Mesendoderm (in vitro differentiated cells): Measurements from ENCODE around the gene RPL32.

Source experiments
- DNase-seq: peaks from one replicate; pipeline ENCODE4 v3.0.0; 2013
- H2AK5ac ChIP-seq: 2 replicates; pipeline ENCODE4 v1.6.1; 2013; ENCODE audit warnings: low read length, inconsistent platforms
- H2BK120ac ChIP-seq: 2 replicates; pipeline ENCODE4 v1.6.1; 2013; ENCODE audit warnings: low read depth, mild to moderate bottlenecking, low read length, moderate library complexity, mixed read lengths
- H2BK15ac ChIP-seq: replicated peaks from 2 replicates; pipeline ENCODE4 v1.6.1; 2013; ENCODE audit warnings: low read depth, mild to moderate bottlenecking, moderate library complexity
- H2BK5ac ChIP-seq: 2 replicates; pipeline ENCODE4 v1.6.1; 2013; ENCODE audit warnings: low read length, inconsistent platforms
- H3K18ac ChIP-seq: 2 replicates; pipeline ENCODE4 v1.6.1; 2013; ENCODE audit warnings: mild to moderate bottlenecking, low read length, mixed read lengths
- H3K23ac ChIP-seq: one replicate; pipeline ENCODE4 v1.6.1; 2013; ENCODE audit warnings: low read length
- H3K27ac ChIP-seq: 2 replicates; pipeline ENCODE4 v1.5.1; 2013; ENCODE audit warnings: low read depth, mild to moderate bottlenecking, inconsistent platforms, low read length, moderate library complexity
- H3K27me3 ChIP-seq: 2 replicates; pipeline ENCODE4 v1.6.1; 2013; ENCODE audit warnings: low read length, control low read depth, mild to moderate bottlenecking, inconsistent platforms; ENCODE audit not compliant: insufficient read depth, poor library complexity
- H3K36me3 ChIP-seq: 2 replicates; pipeline ENCODE4 v1.6.1; 2013; ENCODE audit warnings: low read length, inconsistent platforms; ENCODE audit not compliant: control insufficient read depth, insufficient read depth
- H3K4ac ChIP-seq: one replicate; pipeline ENCODE4 v1.6.1; 2013; ENCODE audit warnings: low read depth, mild to moderate bottlenecking, low read length, moderate library complexity
- H3K4me1 ChIP-seq: 2 replicates; pipeline ENCODE4 v1.6.1; 2013; ENCODE audit warnings: low read depth, low read length, inconsistent platforms; ENCODE audit not compliant: control insufficient read depth
- H3K4me2 ChIP-seq: 2 replicates; pipeline ENCODE4 v1.6.1; 2013; ENCODE audit warnings: low read length
- H3K4me3 ChIP-seq: 2 replicates; pipeline ENCODE4 v1.5.1; 2013; ENCODE audit warnings: mild to moderate bottlenecking, low read length
- H3K56ac ChIP-seq: one replicate; pipeline ENCODE4 v1.6.1; 2013; ENCODE audit warnings: low read length
- H3K79me1 ChIP-seq: 2 replicates; pipeline ENCODE4 v1.6.1; 2013; ENCODE audit warnings: low read length, inconsistent platforms
- H3K79me2 ChIP-seq: 2 replicates; pipeline ENCODE4 v1.6.1; 2013; ENCODE audit warnings: mild to moderate bottlenecking, low read length; ENCODE audit not compliant: control insufficient read depth, insufficient read depth
- H3K9ac ChIP-seq: 2 replicates; pipeline ENCODE4 v1.6.1; 2013; ENCODE audit warnings: low read length, inconsistent platforms
- H4K5ac ChIP-seq: one replicate; pipeline ENCODE4 v1.6.1; 2013; ENCODE audit warnings: low read length
- H4K8ac ChIP-seq: one replicate; pipeline ENCODE4 v1.6.1; 2013; ENCODE audit warnings: low read depth, mild to moderate bottlenecking, control low read depth, low read length, moderate library complexity
- WGBS: extraction: QIAGEN DNeasy Blood & Tissue Kit; methylation state at CpG from one replicate; pipeline ENCODE4 v1.1.7; 2013; ENCODE audit warnings: low lambda C conversion rate, missing lambda C conversion rate; ENCODE audit not compliant: insufficient coverage; ENCODE audit errors: extremely low coverage; 5-methylcytosine and 5-hydroxymethylcytosine counted together

Gene RPL32

GRCh38 chr3:12870942-12871341 is 29.6 kb upstream of the RPL32 start:
- Histone ChIP-seq H3K27me3 (no peaks in the 10 kb centered on the region), H3K27ac (no peak overlapping the region), H2AK5ac (no peak overlapping the region), H3K4me3 (no peak overlapping the region), H3K4ac (no peak overlapping the region), H2BK120ac (no peak overlapping the region), H3K36me3 (no peaks in the 10 kb centered on the region), H3K79me2 (no peaks in the 10 kb centered on the region), H3K23ac (no peak overlapping the region), H4K5ac (no peak overlapping the region), H3K18ac (no peak overlapping the region), H2BK15ac (no peak overlapping the region), H3K79me1 (no peaks in the 10 kb centered on the region), H4K8ac (no peak overlapping the region), H3K56ac (no peak overlapping the region), H3K9ac (no peak overlapping the region), H3K4me1 (no peaks in the 10 kb centered on the region), H2BK5ac (no peak overlapping the region), H3K4me2 (no peak overlapping the region)
- no CpG with 5 or more reads among the region's 9 CpGs for WGBS
- DNase-seq, result no peak

- Histone ChIP-seq H2AK5ac (no peak overlapping the region), H4K8ac (no peak overlapping the region), H2BK15ac (no peak overlapping the region), H3K79me2 (no peaks in the 10 kb centered on the region), H3K56ac (peak overlapping the region; percentile 84), H3K4me1 (no peaks in the 10 kb centered on the region), H2BK120ac (no peak overlapping the region), H3K27me3 (no peaks in the 10 kb centered on the region), H3K4me2 (peak overlapping the region; percentile 78), H3K27ac (no peak overlapping the region), H3K36me3 (no peaks in the 10 kb centered on the region), H3K4ac (no peak overlapping the region), H3K79me1 (no peaks in the 10 kb centered on the region), H3K9ac (peak overlapping the region; percentile 67), H4K5ac (no peak overlapping the region), H3K4me3 (peak overlapping the region; percentile 23), H3K18ac (no peak overlapping the region), H2BK5ac (no peak overlapping the region), H3K23ac (no peak overlapping the region)
- WGBS, result no CpG with 5 or more reads among the region's 28 CpGs
- DNase-seq, result peak; percentile 66
Observed at GRCh38 chr3:12869035-12869621, 27.8 kb upstream of the RPL32 start.

GRCh38 chr3:12868039-12869034 is 27.0 kb upstream of the RPL32 start:
- no peaks in the 10 kb centered on the region for H3K27me3 ChIP-seq
- H3K4ac ChIP-seq, result no peak overlapping the region
- H3K56ac ChIP-seq, result peak overlapping the region; percentile 84
- peak overlapping the region; percentile 23 for H3K4me3 ChIP-seq
- H2BK120ac ChIP-seq, result no peak overlapping the region
- no peak overlapping the region for H2BK15ac ChIP-seq
- H3K9ac ChIP-seq, result peak overlapping the region; percentile 67
- no peaks in the 10 kb centered on the region for H3K79me1 ChIP-seq
- H3K4me2 ChIP-seq, result peak overlapping the region; percentile 78
- H3K79me2 ChIP-seq, result no peaks in the 10 kb centered on the region
- no peak overlapping the region for H4K5ac ChIP-seq
- H3K4me1 ChIP-seq, result no peaks in the 10 kb centered on the region
- no peak overlapping the region for H4K8ac ChIP-seq
- no peaks in the 10 kb centered on the region for H3K36me3 ChIP-seq
- H3K23ac ChIP-seq, result no peak overlapping the region
- peak; percentile 91 for DNase-seq
- H2AK5ac ChIP-seq, result no peak overlapping the region
- WGBS, result no CpG with 5 or more reads among the region's 45 CpGs
- no peak overlapping the region for H3K27ac ChIP-seq
- H3K18ac ChIP-seq, result no peak overlapping the region
- H2BK5ac ChIP-seq, result no peak overlapping the region

GRCh38 chr3:12866836-12867235 is 25.5 kb upstream of the RPL32 start:
- no peak overlapping the region for H4K5ac ChIP-seq
- no CpG with 5 or more reads among the region's 6 CpGs for WGBS

GRCh38 chr3:12865271-12865670 is 23.9 kb upstream of the RPL32 start:
- WGBS, result no CpG with 5 or more reads among the region's 4 CpGs
- Histone ChIP-seq H3K23ac (no peak overlapping the region), H3K27ac (no peak overlapping the region), H3K79me2 (no peaks in the 10 kb centered on the region), H3K36me3 (no peaks in the 10 kb centered on the region), H2AK5ac (no peak overlapping the region), H2BK120ac (no peak overlapping the region), H3K79me1 (no peaks in the 10 kb centered on the region), H3K18ac (no peak overlapping the region), H3K4me1 (no peaks in the 10 kb centered on the region), H2BK15ac (no peak overlapping the region), H2BK5ac (no peak overlapping the region), H3K27me3 (no peaks in the 10 kb centered on the region), H3K56ac (no peak overlapping the region), H3K4me3 (no peak overlapping the region), H3K4ac (no peak overlapping the region), H3K9ac (no peak overlapping the region), H3K4me2 (no peak overlapping the region), H4K5ac (no peak overlapping the region), H4K8ac (no peak overlapping the region)
- DNase-seq, result no peak

More at GRCh38 chr3:12866836-12867235, 25.5 kb upstream of the RPL32 start:
- no peaks in the 10 kb centered on the region for H3K79me2 ChIP-seq
- H2BK15ac ChIP-seq, result no peak overlapping the region
- no peak overlapping the region for H3K23ac ChIP-seq
- no peak overlapping the region for H3K4ac ChIP-seq
- H3K27ac ChIP-seq, result no peak overlapping the region
- no peak overlapping the region for H3K18ac ChIP-seq
- no peak overlapping the region for H2BK5ac ChIP-seq
- H2AK5ac ChIP-seq, result no peak overlapping the region
- H3K56ac ChIP-seq, result no peak overlapping the region
- no peak overlapping the region for H3K9ac ChIP-seq
- H3K4me3 ChIP-seq, result no peak overlapping the region
- no peak overlapping the region for H3K4me2 ChIP-seq
- no peaks in the 10 kb centered on the region for H3K36me3 ChIP-seq
- H3K79me1 ChIP-seq, result no peaks in the 10 kb centered on the region
- no peak for DNase-seq
- no peaks in the 10 kb centered on the region for H3K27me3 ChIP-seq
- no peaks in the 10 kb centered on the region for H3K4me1 ChIP-seq
- no peak overlapping the region for H2BK120ac ChIP-seq
- H4K8ac ChIP-seq, result no peak overlapping the region
